HepG2 (cell line): Measurements from ENCODE around the gene FGF7. TPM values are rescaled to one million over a fixed set of nuclear protein-coding genes. Genes with fewer than 3 reads are reported as not detected.

Source experiments
- ATAC-seq: fragments of 200-7000 bp; cut with Tn5 transposase; 3 replicates; pipeline ENCODE4 v1.9.1; 2020; ENCODE audit warnings: mild to moderate bottlenecking, moderate library complexity
- BruUV-seq: library from RNA; stranded (reverse); fragments of 400-500 nt; replicated peaks from 2 replicates; lab custom pipeline; 2021; lab: Mats Ljungman, UMichigan
- CTCF ChIA-PET: fragments of 300-600 bp; formaldehyde crosslinking; extraction: SDS; loops from one replicate; lab custom pipeline; 2021; ENCODE audit warnings: low total read pairs, inconsistent platforms, low intra/inter-chr PET ratio; lab: Yijun Ruan, JAX
- POLR2A ChIA-PET: fragments of 350-600 bp; sonication (Branson Sonifier 250); formaldehyde crosslinking; loops from one replicate; lab custom pipeline; 2020; ENCODE audit warnings: antibody characterized with exemption, inconsistent platforms; lab: Yijun Ruan, JAX
- DNase-seq: peaks from one replicate; pipeline ENCODE4 v3.0.0-alpha.2; 2015; ENCODE audit warnings: low spot score
- FAIRE-seq: peaks from 3 replicates; lab custom pipeline; 2011; peaks lifted over from hg19 to GRCh38; lab: Jason Lieb, UNC
- H2AFZ ChIP-seq: one replicate; pipeline ENCODE4 v1.6.1; 2011; ENCODE audit warnings: low read length, inconsistent platforms
- H3K27ac ChIP-seq: fragments of 300-600 bp; 3 replicates; pipeline ENCODE4 v1.8.0; 2011; ENCODE audit warnings: mixed run types, mild to moderate bottlenecking, mixed read lengths, low read length, inconsistent platforms; ENCODE audit not compliant: insufficient read depth; ENCODE audit errors: extremely low read length
- H3K27me3 ChIP-seq, 2 experiments: fragments of 200-600 bp in 1 of 2; 2 replicates in 1 of 2; 3 replicates in 1 of 2; pipeline versions ENCODE4 v1.6.0 to v1.8.0; 2011; ENCODE audit warnings: low read length in 2 of 2, mild to moderate bottlenecking in 2 of 2, moderate library complexity in 2 of 2, inconsistent platforms in 1 of 2; ENCODE audit not compliant: insufficient read depth in 2 of 2, control insufficient read depth in 1 of 2
- H3K36me3 ChIP-seq, 2 experiments: fragments of 200-600 bp in 1 of 2; replicated peaks in 1 of 2; 2 replicates in 1 of 2; 3 replicates in 1 of 2; pipeline versions ENCODE4 v1.5.1 to v1.8.0; 2011; ENCODE audit warnings: low read length in 2 of 2, inconsistent platforms in 1 of 2; ENCODE audit not compliant: insufficient read depth in 2 of 2, control insufficient read depth in 1 of 2
- H3K4me1 ChIP-seq: 2 replicates; pipeline ENCODE4 v1.5.1; 2012; ENCODE audit warnings: low read length, inconsistent platforms; ENCODE audit not compliant: insufficient read depth
- H3K4me2 ChIP-seq: 2 replicates; pipeline ENCODE4 v1.6.0; 2011; ENCODE audit warnings: low read depth, low read length, inconsistent platforms
- H3K4me3 ChIP-seq, 3 experiments: fragments of 200-600 bp in 1 of 3; sonication (generic), shearing (Covaris generic) in 1 of 3; replicated peaks in 1 of 3; 2 replicates each; pipeline ENCODE4 v1.5.1; 2011 to 2016; ENCODE audit warnings: low read length in 3 of 3, inconsistent platforms in 2 of 3, low read depth in 2 of 3, mild to moderate bottlenecking in 2 of 3, control low read depth in 1 of 3, mixed read lengths in 1 of 3; ENCODE audit not compliant: insufficient read depth in 1 of 3
- H3K79me2 ChIP-seq: one replicate; pipeline ENCODE4 v1.6.1; 2011; ENCODE audit warnings: low read length, inconsistent platforms; ENCODE audit not compliant: insufficient read depth
- H3K9ac ChIP-seq: 2 replicates; pipeline ENCODE4 v1.6.0; 2011; ENCODE audit warnings: mild to moderate bottlenecking, low read depth, low read length, inconsistent platforms; ENCODE audit not compliant: insufficient read depth
- H3K9me3 ChIP-seq: 2 replicates; pipeline ENCODE4 v1.5.1; 2012; ENCODE audit warnings: mild to moderate bottlenecking, low read length
- H4K20me1 ChIP-seq: 2 replicates; pipeline ENCODE4 v1.6.0; 2011; ENCODE audit warnings: inconsistent platforms, mild to moderate bottlenecking, low read length, moderate library complexity; ENCODE audit not compliant: insufficient read depth
- ADNP ChIP-seq: sonication (generic); formaldehyde crosslinking; IDR thresholded peaks from 2 replicates; pipeline ENCODE4 v1.4.0; 2020; ENCODE audit warnings: missing genetic modification reagents
- GZF1 ChIP-seq: sonication (generic); formaldehyde crosslinking; IDR thresholded peaks from 2 replicates; pipeline ENCODE4 v1.5.1; 2020; ENCODE audit warnings: mild to moderate bottlenecking, missing genetic modification reagents
- KDM5A ChIP-seq: fragments of 200-600 bp; sonication (generic); IDR thresholded peaks from 2 replicates; pipeline ENCODE4 v1.7.0; 2018; ENCODE audit warnings: antibody characterized with exemption, mild to moderate bottlenecking, low read length, borderline replicate concordance
- PHF5A ChIP-seq: IDR thresholded peaks from one replicate; pipeline ENCODE4 v1.6.1; 2018; ENCODE audit warnings: low read depth, missing genetic modification reagents; ENCODE audit not compliant: unreplicated experiment
- SNAPC5 ChIP-seq: sonication (generic); formaldehyde crosslinking; IDR thresholded peaks from 2 replicates; pipeline ENCODE4 v1.8.1; 2023; ENCODE audit warnings: mild to moderate bottlenecking, missing genetic modification reagents, borderline replicate concordance
- STAG1 ChIP-seq: sonication (generic); formaldehyde crosslinking; IDR thresholded peaks from 2 replicates; pipeline ENCODE4 v1.4.0; 2020; ENCODE audit warnings: missing genetic modification reagents
- ZBTB14 ChIP-seq: sonication (generic); formaldehyde crosslinking; IDR thresholded peaks from 2 replicates; pipeline ENCODE4 v1.4.0; 2020; ENCODE audit warnings: missing genetic modification reagents
- ZBTB46 ChIP-seq: sonication (generic); formaldehyde crosslinking; IDR thresholded peaks from 2 replicates; pipeline ENCODE4 v1.4.0; 2020; ENCODE audit warnings: mild to moderate bottlenecking, missing genetic modification reagents, borderline replicate concordance
- ZFP82 ChIP-seq: sonication (generic); formaldehyde crosslinking; IDR thresholded peaks from 2 replicates; pipeline ENCODE4 v1.5.1; 2020; ENCODE audit warnings: mild to moderate bottlenecking, missing genetic modification reagents, borderline replicate concordance
- ZNF225 ChIP-seq: sonication (generic); formaldehyde crosslinking; IDR thresholded peaks from 2 replicates; pipeline ENCODE4 v1.4.0; 2020; ENCODE audit warnings: mild to moderate bottlenecking, missing genetic modification reagents
- ZNF274 ChIP-seq: sonication (generic); formaldehyde crosslinking; IDR thresholded peaks from 2 replicates; pipeline ENCODE4 v1.5.1; 2020; ENCODE audit warnings: mild to moderate bottlenecking, missing genetic modification reagents
- ZNF329 ChIP-seq: sonication (generic); formaldehyde crosslinking; IDR thresholded peaks from 2 replicates; pipeline ENCODE4 v1.9.0; 2021; ENCODE audit warnings: low read depth, mild to moderate bottlenecking, missing genetic modification reagents
- ZNF607 ChIP-seq: sonication (generic); formaldehyde crosslinking; IDR thresholded peaks from 2 replicates; pipeline ENCODE4 v1.5.1; 2020; ENCODE audit warnings: missing genetic modification reagents, mild to moderate bottlenecking, borderline replicate concordance
- WGBS: methylation state at CpG from one replicate; pipeline ENCODE4 v1.1.6; 2017; ENCODE audit warnings: low lambda C conversion rate; 5-methylcytosine and 5-hydroxymethylcytosine counted together
- in situ Hi-C: cut with HindIII; loops from 2 replicates; pipeline ENCODE4 v1.10.0; 2017; ENCODE audit warnings: low pct_unique_long_range_greater_than_20kb; ENCODE audit not compliant: extremely low pct_ligation_motif_present
- intact Hi-C: fragments of 100-400 bp; cut with micrococcal nuclease; formaldehyde crosslinking; loops from one replicate; pipeline ENCODE4 v1.10.0; 2022; ENCODE audit not compliant: unreplicated experiment
- polyA plus RNA-seq, 8 experiments: library from polyadenylated mRNA; depleted of rRNA in 3 of 8; stranded (reverse) in 7 of 8; unstranded in 1 of 8; fragments of >200 nt; fragmentation: Illumina TruSeq in 4 of 8; extraction: Trizol in 4 of 8; gene quantifications; 2 replicates each; pipeline versions ENCODE4 v1.2.1 to v1.2.3, GENCODE V29; 2011 to 2016; ENCODE audit warnings: low read depth in 4 of 8, missing spikeins in 1 of 8, mixed read lengths in 1 of 8; ENCODE audit not compliant: insufficient read depth in 1 of 8
- total RNA-seq, 5 experiments: library from RNA; depleted of rRNA; stranded (reverse); fragments of >200 nt; fragmentation: Illumina TruSeq; extraction: Trizol; gene quantifications; 2 replicates each; pipeline ENCODE4 v1.2.3, GENCODE V29; 2016; ENCODE audit warnings: low read depth in 1 of 5
- TF ChIP-seq, protein P1 (sequence below): sonication (generic); formaldehyde crosslinking; IDR thresholded peaks from 2 replicates; pipeline ENCODE4 v1.4.0; 2020; ENCODE audit warnings: mild to moderate bottlenecking, low read depth, missing genetic modification reagents
- TF ChIP-seq, protein P2 (sequence below): sonication (generic); formaldehyde crosslinking; IDR thresholded peaks from 2 replicates; pipeline ENCODE4 v1.4.0; 2020; ENCODE audit warnings: mild to moderate bottlenecking, missing genetic modification reagents
- TF ChIP-seq, protein P3 (sequence below): sonication (generic); formaldehyde crosslinking; IDR thresholded peaks from 2 replicates; pipeline ENCODE4 v1.5.0; 2020; ENCODE audit warnings: mild to moderate bottlenecking, missing genetic modification reagents, moderate library complexity

FGF7 gene
- total and polyA plus RNA-seq, 2 of the 13 experiments (the other 11 are each of a cell fraction or from before 2014, with no cell fraction given) = not detected

DNA sequence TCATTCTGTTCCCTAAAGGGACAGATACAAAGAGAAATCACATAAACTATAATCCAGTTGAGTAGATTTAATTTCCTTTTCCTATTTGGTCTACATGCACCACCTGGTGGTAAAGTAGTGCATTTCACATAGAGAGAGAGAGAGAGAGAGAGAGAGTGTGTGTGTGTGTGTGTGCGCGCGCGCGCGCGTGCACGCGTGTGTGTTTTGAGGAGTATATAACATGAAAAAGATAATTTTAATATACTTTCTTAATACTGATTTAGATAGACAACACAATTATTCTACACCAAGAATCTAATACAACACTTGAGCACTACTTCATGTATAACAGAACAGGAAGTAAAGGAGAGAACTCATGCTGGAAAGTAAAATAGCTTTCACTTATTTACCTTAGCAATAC is 1.1 kb upstream of the FGF7 start:
- no peak overlapping the region for H3K9ac ChIP-seq
- in situ Hi-C loops (loop anchor here (5.0 kb wide), 2 partner anchors 190 to 560 kb away; no protein-coding TSS in a partner anchor), intact Hi-C loops (loop anchor here (1.0 kb wide), 1 partner anchor 187 kb away; no protein-coding TSS in a partner anchor)
- no peaks in the 10 kb centered on the region for H3K4me1 ChIP-seq
- no peak overlapping the region for H3K27ac ChIP-seq
- H3K9me3 ChIP-seq = no peaks in the 10 kb centered on the region
- H3K79me2 ChIP-seq = no peaks in the 10 kb centered on the region
- POLR2A ChIA-PET = interaction anchor here (0.9 kb wide), 1 partner anchor 171 kb away, joined by 3 read pairs; no protein-coding TSS in a partner anchor
- H3K27me3 ChIP-seq = no peaks in the 10 kb centered on the region
- CTCF ChIA-PET = interaction anchor here (1.2 to 2.3 kb wide), 3 partner anchors 184 to 560 kb away, joined by 5 to 22 read pairs (median 21); no protein-coding TSS in a partner anchor
- no TSS peak for BruUV-seq
- DNase-seq (peak; percentile 53), FAIRE-seq (no peak), ATAC-seq (no peak; the same call in 2 of the 3 replicates)
- peak overlapping the region; percentile 37 for H3K4me2 ChIP-seq
- H4K20me1 ChIP-seq = no peaks in the 10 kb centered on the region
- H3K36me3 ChIP-seq = no peaks in the 10 kb centered on the region
- WGBS = 0% methylated on average over 9 of the region's 9 CpGs
- no peak overlapping the region for H2AFZ ChIP-seq
- H3K4me3 ChIP-seq = no peak overlapping the region
- TF ChIP-seq SNAPC5 (CRISPR knock-in tag) (no peak), ZBTB46 (no peak), ZFP82 (CRISPR knock-in tag) (no peak), STAG1 (CRISPR knock-in tag) (peak; percentile 74), KDM5A (peak; percentile 47; the same call in 1 of the 2 replicates), ZNF274 (CRISPR knock-in tag) (no peak), PHF5A (CRISPR knock-in tag) (no peak), ZNF329 (no peak), ZNF607 (CRISPR knock-in tag) (no peak), ZBTB14 (CRISPR knock-in tag) (peak; percentile 98), ADNP (no peak), ZNF225 (CRISPR knock-in tag) (no peak), GZF1 (CRISPR knock-in tag) (no peak)
- TF ChIP-seq, protein P1, sequence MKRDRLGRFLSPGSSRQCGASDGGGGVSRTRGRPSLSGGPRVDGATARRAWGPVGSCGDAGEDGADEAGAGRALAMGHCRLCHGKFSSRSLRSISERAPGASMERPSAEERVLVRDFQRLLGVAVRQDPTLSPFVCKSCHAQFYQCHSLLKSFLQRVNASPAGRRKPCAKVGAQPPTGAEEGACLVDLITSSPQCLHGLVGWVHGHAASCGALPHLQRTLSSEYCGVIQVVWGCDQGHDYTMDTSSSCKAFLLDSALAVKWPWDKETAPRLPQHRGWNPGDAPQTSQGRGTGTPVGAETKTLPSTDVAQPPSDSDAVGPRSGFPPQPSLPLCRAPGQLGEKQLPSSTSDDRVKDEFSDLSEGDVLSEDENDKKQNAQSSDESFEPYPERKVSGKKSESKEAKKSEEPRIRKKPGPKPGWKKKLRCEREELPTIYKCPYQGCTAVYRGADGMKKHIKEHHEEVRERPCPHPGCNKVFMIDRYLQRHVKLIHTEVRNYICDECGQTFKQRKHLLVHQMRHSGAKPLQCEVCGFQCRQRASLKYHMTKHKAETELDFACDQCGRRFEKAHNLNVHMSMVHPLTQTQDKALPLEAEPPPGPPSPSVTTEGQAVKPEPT = no peak
- TF ChIP-seq, protein P2, sequence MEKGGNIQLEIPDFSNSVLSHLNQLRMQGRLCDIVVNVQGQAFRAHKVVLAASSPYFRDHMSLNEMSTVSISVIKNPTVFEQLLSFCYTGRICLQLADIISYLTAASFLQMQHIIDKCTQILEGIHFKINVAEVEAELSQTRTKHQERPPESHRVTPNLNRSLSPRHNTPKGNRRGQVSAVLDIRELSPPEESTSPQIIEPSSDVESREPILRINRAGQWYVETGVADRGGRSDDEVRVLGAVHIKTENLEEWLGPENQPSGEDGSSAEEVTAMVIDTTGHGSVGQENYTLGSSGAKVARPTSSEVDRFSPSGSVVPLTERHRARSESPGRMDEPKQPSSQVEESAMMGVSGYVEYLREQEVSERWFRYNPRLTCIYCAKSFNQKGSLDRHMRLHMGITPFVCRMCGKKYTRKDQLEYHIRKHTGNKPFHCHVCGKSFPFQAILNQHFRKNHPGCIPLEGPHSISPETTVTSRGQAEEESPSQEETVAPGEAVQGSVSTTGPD (CRISPR knock-in tag) = no peak
- TF ChIP-seq, protein P3, sequence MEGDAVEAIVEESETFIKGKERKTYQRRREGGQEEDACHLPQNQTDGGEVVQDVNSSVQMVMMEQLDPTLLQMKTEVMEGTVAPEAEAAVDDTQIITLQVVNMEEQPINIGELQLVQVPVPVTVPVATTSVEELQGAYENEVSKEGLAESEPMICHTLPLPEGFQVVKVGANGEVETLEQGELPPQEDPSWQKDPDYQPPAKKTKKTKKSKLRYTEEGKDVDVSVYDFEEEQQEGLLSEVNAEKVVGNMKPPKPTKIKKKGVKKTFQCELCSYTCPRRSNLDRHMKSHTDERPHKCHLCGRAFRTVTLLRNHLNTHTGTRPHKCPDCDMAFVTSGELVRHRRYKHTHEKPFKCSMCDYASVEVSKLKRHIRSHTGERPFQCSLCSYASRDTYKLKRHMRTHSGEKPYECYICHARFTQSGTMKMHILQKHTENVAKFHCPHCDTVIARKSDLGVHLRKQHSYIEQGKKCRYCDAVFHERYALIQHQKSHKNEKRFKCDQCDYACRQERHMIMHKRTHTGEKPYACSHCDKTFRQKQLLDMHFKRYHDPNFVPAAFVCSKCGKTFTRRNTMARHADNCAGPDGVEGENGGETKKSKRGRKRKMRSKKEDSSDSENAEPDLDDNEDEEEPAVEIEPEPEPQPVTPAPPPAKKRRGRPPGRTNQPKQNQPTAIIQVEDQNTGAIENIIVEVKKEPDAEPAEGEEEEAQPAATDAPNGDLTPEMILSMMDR (CRISPR knock-in tag) = peak; percentile 72
